HepG2 (cell line): ENCODE measurements around the gene LRRC3C. TPM values are rescaled to one million over a fixed set of nuclear protein-coding genes. Genes with fewer than 3 reads are reported as not detected.

ENCODE experiments used
- ADNP ChIP-seq: sonication (generic); formaldehyde crosslinking; IDR thresholded peaks from 2 replicates; pipeline ENCODE4 v1.4.0; 2020; ENCODE audit warnings: missing genetic modification reagents
- CHD2 ChIP-seq: IDR thresholded peaks from 2 replicates; pipeline ENCODE4 v1.6.1; 2011; ENCODE audit warnings: low read depth, low read length, improper control_type of control experiment
- CREM ChIP-seq, 2 experiments: sonication (generic) in 1 of 2; formaldehyde crosslinking in 1 of 2; IDR thresholded peaks; 2 replicates each; pipeline versions ENCODE4 v1.4.0 to v1.6.1; 2016 to 2020; ENCODE audit warnings: antibody characterized with exemption in 1 of 2, mild to moderate bottlenecking in 1 of 2, missing genetic modification reagents in 1 of 2
- EEA1 ChIP-seq: sonication (generic); formaldehyde crosslinking; IDR thresholded peaks from 2 replicates; pipeline ENCODE4 v1.5.1; 2020; ENCODE audit warnings: mild to moderate bottlenecking, missing genetic modification reagents, borderline replicate concordance
- FOXM1 ChIP-seq: sonication (generic); formaldehyde crosslinking; IDR thresholded peaks from 2 replicates; pipeline ENCODE4 v1.5.0; 2020; ENCODE audit warnings: missing genetic modification reagents
- HMG20B ChIP-seq: conservative IDR thresholded peaks from 2 replicates; pipeline ENCODE4 v1.6.1; 2016; ENCODE audit warnings: missing genetic modification reagents, missing compliant biosample characterization
- HNF1B ChIP-seq: sonication (generic); formaldehyde crosslinking; IDR thresholded peaks from 2 replicates; pipeline ENCODE4 v1.5.1; 2020; ENCODE audit warnings: mild to moderate bottlenecking, moderate library complexity, missing genetic modification reagents
- IRF2 ChIP-seq: IDR thresholded peaks from 2 replicates; pipeline ENCODE4 v1.6.1; 2018; ENCODE audit warnings: missing genetic modification reagents, missing compliant biosample characterization
- JUND ChIP-seq: sonication (generic); formaldehyde crosslinking; IDR thresholded peaks from 2 replicates; pipeline ENCODE4 v1.8.0; 2022; ENCODE audit warnings: mild to moderate bottlenecking, missing genetic modification reagents
- NR2F6 ChIP-seq, 2 experiments: IDR thresholded peaks; 2 replicates each; pipeline ENCODE4 v1.6.1; 2016; ENCODE audit warnings: antibody characterized with exemption in 1 of 2, mild to moderate bottlenecking in 1 of 2
- RFXANK ChIP-seq: IDR thresholded peaks from 2 replicates; pipeline ENCODE4 v1.6.1; 2016
- TRIM24 ChIP-seq: sonication (generic); formaldehyde crosslinking; IDR thresholded peaks from 2 replicates; pipeline ENCODE4 v1.8.0; 2022; ENCODE audit warnings: mild to moderate bottlenecking, missing genetic modification reagents
- ZBED4 ChIP-seq: sonication (generic); formaldehyde crosslinking; IDR thresholded peaks from 2 replicates; pipeline ENCODE4 v1.4.0; 2020; ENCODE audit warnings: missing genetic modification reagents, borderline replicate concordance
- ZFP91 ChIP-seq: sonication (generic); formaldehyde crosslinking; IDR thresholded peaks from 2 replicates; pipeline ENCODE4 v1.9.0; 2022; ENCODE audit warnings: missing genetic modification reagents, mild to moderate bottlenecking, borderline replicate concordance
- ZNF18 ChIP-seq: sonication (generic); formaldehyde crosslinking; IDR thresholded peaks from 2 replicates; pipeline ENCODE4 v1.8.0; 2022; ENCODE audit warnings: mild to moderate bottlenecking, missing genetic modification reagents; ENCODE audit not compliant: insufficient replicate concordance
- ZSCAN9 ChIP-seq: IDR thresholded peaks from 2 replicates; pipeline ENCODE4 v1.6.1; 2016; ENCODE audit warnings: borderline replicate concordance
- polyA plus RNA-seq, 8 experiments: library from polyadenylated mRNA; depleted of rRNA in 3 of 8; stranded (reverse) in 7 of 8; unstranded in 1 of 8; fragments of >200 nt; fragmentation: Illumina TruSeq in 4 of 8; extraction: Trizol in 4 of 8; gene quantifications; 2 replicates each; pipeline versions ENCODE4 v1.2.1 to v1.2.3, GENCODE V29; 2011 to 2016; ENCODE audit warnings: low read depth in 4 of 8, missing spikeins in 1 of 8, mixed read lengths in 1 of 8; ENCODE audit not compliant: insufficient read depth in 1 of 8
- total RNA-seq, 5 experiments: library from RNA; depleted of rRNA; stranded (reverse); fragments of >200 nt; fragmentation: Illumina TruSeq; extraction: Trizol; gene quantifications; 2 replicates each; pipeline ENCODE4 v1.2.3, GENCODE V29; 2016; ENCODE audit warnings: low read depth in 1 of 5

The LRRC3C gene
- total and polyA plus RNA-seq, 2 of the 13 experiments (the other 11 are each of a cell fraction or from before 2014, with no cell fraction given), result 0.17 TPM; not detected in 1

DNA sequence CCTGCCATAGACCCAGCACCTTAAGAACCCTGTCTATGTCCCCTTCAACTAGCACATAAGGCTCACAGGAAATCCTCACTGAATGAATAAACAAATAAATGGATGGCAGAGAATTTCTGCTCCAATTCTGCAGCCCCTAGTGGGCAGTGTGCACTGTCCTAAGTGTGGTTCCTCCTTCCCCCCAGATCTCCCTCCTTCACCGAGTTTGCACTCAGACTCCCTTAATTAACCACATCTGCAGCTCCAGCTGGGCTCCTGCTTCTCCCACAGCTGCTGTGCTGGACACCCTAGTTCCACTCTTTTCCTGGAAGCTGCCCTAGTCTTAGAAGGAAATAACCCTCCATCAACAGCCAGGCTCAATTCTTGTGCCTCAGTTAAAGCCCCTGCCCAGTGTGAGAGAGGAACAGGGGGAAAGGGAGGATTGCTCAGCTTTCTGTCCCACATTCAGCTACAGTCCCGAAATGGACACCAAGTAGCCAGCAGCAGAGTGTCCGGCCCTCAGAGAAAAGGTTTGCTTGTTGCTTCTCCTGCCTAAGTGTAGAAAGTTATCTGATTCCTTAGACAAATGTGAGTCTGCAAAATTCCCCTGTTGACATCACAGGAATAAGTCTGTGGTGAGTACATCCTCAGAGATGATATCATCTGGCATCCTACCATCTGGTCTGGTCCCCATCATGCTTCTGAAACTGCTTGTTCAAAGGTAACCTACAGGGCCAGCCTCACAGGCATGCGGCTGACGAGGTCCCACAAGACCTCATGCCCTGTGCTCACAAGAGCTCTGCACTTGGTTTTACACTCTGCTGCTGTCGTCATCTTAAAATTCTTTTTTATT is 12.3 kb downstream of the LRRC3C start (continued):
- TF ChIP-seq TRIM24 (CRISPR knock-in tag) (no peak), ADNP (CRISPR knock-in tag) (no peak), RFXANK (0 out of 2 replicates have a peak, but pooled peaks have one; percentile 33), ZSCAN9 (CRISPR knock-in tag) (0 out of 2 replicates have a peak, but pooled peaks have one; percentile 41), EEA1 (no peak), ZFP91 (CRISPR knock-in tag) (0 out of 2 replicates have a peak, but pooled peaks have one; percentile 23), ZBED4 (CRISPR knock-in tag) (no peak), CHD2 (no peak), ZNF18 (CRISPR knock-in tag) (no peak), CREM (IDR thresholded peaks at IDR 0.05) (no peak), CREM (CRISPR knock-in tag; IDR thresholded peaks at IDR 0.05) (no peak), NR2F6 (IDR thresholded peaks at IDR 0.05) (no peak), NR2F6 (CRISPR knock-in tag; IDR thresholded peaks at IDR 0.05) (0 out of 2 replicates have a peak, but pooled peaks have one; percentile 16), IRF2 (no peak), JUND (CRISPR knock-in tag) (no peak), FOXM1 (CRISPR knock-in tag) (no peak), HMG20B (CRISPR knock-in tag) (no peak), HNF1B (0 out of 2 replicates have a peak, but pooled peaks have one; percentile 25)
